ENCODE data around the gene TPSD1.
"Not testable (repeated sequence)": the region's sequence is repeated elsewhere in the genome, so short reads cannot be mapped to it uniquely, and the experiment has no call there.

Gene TPSD1

GRCh38 chr16:1262846-1263221 lies 7.0 kb downstream of the TPSD1 start:
- no peak for DNase-seq (ENCODE audit: low spot score)

DNA sequence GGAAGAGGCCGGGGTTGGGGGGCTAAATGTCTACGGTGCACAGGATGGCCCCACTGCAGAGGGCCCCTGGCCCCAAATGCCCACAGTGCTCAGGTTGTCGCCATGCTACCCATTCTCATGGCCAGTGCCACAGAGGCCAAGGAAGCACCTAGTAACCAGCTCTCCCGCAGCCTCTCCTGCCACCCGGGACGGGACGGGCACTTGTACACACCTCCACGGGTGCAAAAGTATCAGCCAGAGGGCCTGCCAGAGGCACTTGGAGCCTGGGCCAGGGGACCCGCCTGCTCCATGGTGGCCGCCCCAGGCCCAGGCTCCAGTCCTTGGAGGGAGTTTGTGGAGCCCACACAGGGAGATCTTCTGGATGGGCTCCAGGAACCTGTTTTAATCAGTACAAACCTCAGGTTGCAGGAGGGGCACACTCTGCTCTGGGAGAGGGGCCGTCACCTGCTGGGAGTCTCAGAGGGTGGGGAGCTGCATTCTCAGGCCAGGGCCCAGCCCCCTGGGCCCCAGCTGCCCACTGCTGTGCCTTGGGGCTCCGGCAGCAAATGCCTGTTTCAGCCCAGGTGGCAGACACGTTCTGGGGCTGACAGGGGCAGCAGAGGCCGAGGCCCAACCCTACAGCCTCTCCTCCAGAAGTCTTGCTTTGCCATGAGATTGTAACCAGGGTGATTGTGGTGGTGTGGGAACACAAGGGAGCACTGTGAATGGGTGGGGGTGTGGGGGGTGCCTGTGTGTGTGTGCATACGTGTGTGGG lies 7.9 kb downstream of the TPSD1 start:
- no peak for DNase-seq (ENCODE audit: low spot score)

DNA sequence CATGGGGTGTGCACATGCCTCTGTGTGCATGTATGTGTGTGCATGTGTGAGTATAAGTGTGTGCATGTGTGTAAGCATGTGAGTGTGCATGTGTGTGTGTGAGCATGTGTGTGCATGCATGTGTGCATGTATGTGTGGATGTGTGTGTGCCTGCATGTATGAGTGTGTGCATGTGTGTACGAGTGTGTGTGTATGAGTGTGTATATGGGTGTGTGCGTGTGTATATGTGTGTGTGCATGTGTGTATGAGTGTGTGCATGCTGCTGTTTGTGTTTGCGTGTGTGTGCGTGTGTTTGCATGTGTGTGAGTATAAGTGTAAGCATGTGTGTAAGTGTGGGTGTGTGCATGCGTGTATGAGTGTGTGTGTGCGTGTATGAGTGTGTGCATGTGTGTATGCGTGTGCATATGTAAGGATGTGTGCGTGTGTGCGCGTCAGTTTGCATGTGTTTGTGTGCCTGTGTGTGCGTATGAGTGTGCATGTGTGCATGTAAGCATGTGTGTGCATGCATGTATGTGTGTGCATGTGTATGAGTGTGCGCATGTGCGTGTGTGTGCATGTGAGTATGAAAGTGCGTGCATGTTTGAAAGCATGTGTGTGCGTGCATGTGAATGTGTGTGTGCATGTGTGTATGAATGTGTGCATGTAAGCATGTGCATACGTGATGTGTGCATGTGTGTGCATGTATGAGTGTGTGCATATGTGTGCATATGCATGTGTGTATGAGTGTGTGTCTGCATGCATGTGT lies 8.6 kb downstream of the TPSD1 start:
- no peak for DNase-seq (ENCODE audit: low spot score)

- no peak for DNase-seq (ENCODE audit: low spot score)
Measured at GRCh38 chr16:1265090-1265630, 9.3 kb downstream of the TPSD1 start.

DNA sequence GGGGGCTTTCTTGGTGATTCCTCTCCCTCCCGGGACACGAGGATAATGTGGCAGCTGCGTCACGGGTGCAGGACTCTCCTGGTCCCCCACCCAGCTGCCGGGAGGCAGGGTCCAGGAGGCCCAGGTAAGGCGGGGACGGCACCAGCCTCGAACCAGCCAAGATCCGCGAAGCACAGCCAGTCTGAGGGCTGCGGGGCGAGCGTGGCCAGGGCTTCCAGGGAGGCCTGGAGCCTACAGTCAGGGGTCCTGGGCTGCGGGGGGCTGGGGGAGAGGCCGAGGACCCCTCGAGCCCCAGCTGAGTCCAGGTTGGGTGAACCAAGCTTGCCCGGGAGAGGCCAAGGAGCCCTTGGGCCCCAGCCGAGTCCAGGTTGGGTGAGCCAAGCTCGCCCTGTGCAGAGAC lies 10.0 kb downstream of the TPSD1 start:
- DNase-seq (ENCODE audit: low spot score), result no peak

GRCh38 chr16:1269418-1269817 lies 13.5 kb downstream of the TPSD1 start:
- DNase-seq (ENCODE audit: low spot score), result not testable (repeated sequence)

DNA sequence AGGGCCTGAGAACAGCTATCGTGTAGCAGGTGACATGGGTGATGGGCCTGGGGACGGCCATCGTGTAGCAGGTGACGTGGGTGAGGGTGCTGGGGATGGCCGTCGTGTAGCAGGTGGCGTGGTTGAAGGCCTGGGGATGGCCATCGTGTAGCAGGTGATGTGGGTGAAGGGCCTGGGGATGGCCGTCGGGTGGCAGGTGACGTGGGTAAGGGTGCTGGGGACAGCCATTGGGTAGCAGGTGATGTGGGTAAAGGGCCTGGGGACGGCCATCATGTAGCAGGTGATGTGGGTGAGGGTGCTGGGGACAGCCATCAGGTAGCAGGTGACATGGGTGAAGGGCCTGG lies 15.5 kb downstream of the TPSD1 start:
- DNase-seq (ENCODE audit: low spot score), result no peak

- DNase-seq (ENCODE audit: low spot score), result not testable (repeated sequence)
Measured at GRCh38 chr16:1271724-1272413, 16.0 kb downstream of the TPSD1 start.

DNA sequence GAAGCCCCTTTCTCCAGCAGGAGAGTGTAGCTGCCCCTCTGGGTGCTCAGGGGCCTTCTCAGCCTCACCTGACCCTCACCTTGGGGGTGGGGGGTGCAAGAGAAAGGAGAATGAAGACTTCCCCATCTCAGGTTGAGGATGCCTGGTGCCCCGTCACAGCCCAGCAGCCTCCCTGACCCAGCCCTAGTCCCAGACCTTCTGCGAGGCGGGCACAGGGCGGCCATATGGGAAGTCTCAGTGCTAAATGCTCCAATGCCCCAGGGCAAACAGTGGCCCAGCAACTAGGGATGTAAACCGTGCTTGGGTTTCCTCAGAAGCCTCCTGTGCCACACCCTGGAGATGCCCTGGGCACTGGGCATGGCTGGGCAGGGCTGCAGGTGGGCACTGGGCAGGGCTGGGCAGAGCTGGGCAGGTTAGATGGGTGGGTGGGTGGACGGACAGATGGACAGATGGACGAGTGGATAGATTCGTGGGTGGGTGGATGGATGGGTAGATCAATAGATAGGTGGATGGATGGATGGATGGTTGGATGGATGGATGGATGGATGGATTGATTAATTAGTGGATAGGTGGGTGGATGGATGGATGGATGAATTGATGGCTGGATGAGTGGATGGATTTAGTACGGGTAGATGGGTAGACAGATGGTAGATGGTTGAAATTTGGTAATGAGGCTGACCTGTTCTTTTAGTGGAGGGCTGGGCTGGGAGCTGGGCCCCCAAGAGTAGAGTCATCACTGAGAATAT lies 16.8 kb downstream of the TPSD1 start:
- DNase-seq (ENCODE audit: low spot score), result no peak

GRCh38 chr16:1273816-1274215 lies 17.9 kb downstream of the TPSD1 start:
- no peak for DNase-seq (ENCODE audit: low spot score)

DNA sequence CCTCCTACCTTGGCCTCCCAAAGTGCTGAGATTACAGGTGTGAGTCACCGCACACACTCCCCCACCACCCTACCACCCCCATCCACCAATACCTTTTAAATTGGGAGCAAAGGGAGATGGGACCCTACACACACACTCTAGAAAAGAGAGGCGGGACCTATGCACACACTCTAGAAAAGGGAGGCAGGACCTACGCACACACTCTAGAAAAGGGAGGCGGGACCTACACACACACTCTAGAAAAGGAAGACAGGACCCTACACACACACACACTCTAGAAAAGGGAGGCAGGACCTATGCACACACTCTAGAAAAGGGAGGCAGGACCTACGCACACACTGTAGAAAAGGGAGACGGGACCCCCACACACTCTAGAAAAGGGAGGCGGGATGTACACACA lies 18.9 kb downstream of the TPSD1 start:
- DNase-seq (ENCODE audit: low spot score), result no peak

GRCh38 chr16:1275791-1276579 lies 20.1 kb downstream of the TPSD1 start:
- no peak for DNase-seq (ENCODE audit: low spot score)

- no peak for DNase-seq (ENCODE audit: low spot score)
Measured at GRCh38 chr16:1276580-1276878, 20.7 kb downstream of the TPSD1 start.

- no peak for DNase-seq (ENCODE audit: low spot score)
Measured at GRCh38 chr16:1277151-1277598, 21.3 kb downstream of the TPSD1 start.

DNA sequence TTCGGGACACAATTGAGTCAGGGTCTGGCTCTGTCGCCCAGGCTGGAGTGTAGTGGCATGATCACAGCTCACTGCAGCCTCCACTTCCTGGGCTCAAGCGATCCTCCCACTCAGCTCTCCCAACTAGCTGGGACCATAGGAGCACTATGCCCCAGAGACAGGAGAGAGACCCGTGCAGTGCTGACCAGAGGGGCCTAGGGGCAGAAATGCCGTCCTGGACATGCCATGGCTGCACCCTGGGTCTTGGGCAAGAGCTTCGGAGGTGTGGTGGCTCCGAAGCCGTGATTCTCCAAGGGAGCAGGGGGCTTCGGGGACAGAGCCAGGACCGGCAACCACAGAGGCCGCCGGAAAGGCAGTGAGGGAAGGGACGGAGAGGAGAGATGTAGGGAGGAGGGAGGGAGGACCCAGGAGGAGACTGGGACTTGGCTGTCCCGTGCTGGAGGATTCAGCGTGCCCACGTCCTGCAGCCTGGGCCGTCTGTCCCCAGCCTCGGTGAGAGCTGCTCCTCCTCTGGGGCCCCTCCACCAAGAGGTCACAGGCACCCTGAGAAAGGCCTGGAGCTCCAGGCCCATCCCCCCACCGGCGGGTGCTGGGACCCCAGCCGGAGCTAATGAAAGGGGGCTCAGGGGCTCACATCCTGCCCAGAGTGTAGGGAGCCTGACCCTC lies 21.9 kb downstream of the TPSD1 start:
- DNase-seq (ENCODE audit: low spot score), result no peak

GRCh38 chr16:1278477-1278876 lies 22.6 kb downstream of the TPSD1 start:
- DNase-seq (ENCODE audit: low spot score), result peak; percentile 66

DNA sequence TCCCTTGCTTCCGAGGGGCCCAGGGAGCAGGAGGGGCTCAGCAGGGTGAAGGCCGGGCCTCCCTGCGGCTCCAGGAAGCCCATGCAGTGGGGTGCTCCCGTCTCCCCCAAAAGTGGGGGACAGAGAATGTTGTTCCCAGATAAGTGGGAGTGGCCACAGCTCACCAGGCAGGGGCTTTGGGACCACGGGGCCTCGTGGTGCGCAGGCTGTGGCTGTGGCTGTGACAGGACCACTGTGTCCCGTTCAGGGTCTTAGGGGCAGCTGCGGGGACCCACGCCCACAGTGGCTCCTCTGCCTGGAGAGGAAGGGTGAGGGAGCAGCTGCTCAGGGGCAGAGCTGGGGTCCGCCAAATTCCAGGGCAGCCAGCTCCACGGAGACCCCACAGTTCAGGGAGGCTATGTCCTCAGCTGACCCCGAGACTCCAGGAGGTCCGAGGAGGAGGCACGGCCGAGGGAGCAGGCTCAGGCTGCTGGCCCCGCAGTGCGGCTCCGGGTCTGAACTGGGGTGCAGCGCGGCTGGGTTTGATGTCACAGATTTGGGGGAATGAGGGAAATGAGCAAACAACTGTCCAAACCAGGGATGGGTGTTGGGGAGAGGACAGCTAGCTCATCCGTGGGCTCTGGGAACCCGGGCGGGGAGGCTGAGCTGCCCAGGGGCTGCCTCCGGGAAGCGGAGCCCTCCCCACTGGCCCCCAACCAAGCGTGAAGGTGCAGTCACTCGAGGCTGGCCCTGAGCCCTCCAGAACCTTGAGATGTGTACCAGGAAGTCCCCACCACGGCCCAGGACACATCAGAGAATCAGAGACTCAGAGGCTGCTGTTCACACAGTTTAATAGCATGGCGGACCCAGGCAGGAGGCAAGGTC lies 23.4 kb downstream of the TPSD1 start:
- no peak for DNase-seq (ENCODE audit: low spot score)

DNA sequence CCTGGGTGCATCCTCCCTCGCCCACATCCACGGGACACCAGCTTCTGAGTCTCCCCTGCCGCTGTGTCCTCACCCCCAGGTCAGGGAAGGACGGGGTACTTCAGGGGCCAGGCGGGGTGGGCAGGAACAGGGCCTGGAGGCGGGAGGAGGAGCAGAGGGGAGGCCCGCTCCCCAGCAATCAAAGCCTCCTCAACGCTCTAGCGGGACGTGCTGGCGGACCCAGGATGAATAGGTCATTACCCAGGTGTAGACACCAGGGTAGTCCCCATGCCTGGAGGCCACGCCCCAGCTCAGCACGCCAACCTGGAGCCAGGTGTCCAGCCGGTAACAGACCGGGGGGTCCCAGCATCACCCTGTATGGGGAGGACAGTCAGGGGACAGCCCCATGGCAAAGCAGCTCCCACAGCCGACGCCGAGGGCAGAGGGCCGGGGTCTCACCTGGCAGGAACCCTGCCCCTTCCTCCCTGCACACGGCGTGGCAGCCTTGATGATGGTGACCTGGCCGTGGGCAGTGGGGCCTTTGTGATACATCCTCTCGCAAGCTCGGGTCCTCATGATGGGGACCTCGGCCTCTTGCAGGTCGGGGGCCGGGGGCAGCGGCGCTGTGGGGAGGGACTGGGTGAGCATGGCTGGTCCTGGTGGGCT lies 24.2 kb downstream of the TPSD1 start:
- no peak for DNase-seq (ENCODE audit: low spot score)

DNA sequence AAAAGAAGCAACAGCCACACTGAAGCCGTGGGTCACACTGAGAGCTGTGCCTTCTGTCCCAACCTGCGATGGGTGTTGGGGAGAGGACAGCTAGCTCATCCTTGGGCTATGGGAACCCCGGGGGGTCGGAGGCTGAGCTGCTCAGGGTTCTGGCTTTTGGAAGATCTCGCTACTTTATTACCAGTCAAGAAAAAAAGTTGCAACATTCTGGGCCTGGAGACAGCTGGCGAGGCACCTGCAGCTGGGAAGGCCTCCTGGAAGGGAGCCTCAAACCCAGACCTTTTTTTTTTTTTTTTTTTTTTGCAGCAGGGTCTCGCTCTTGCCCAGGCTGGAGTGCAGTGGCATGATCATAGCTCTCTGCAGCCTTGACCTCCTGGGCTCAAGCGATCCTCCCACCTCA lies 24.9 kb downstream of the TPSD1 start:
- no peak for DNase-seq (ENCODE audit: low spot score)
